Stimulated activated CD4-positive, alpha-beta T cell treated with anti-CD3 and anti-CD28 coated beads, Interleukin-1b, Interleukin-23, amount 100 ng/mL, for 1 hour (primary cell): Measurements from ENCODE around the gene KLHL22.
"Not testable (repeated sequence)": the region's sequence is repeated elsewhere in the genome, so short reads cannot be mapped to it uniquely, and the experiment has no call there.

ENCODE experiments used
- DNase-seq, 2 donors: peaks; one replicate each; pipeline ENCODE4 v3.0.0-alpha.2; 2020; ENCODE audit warnings: low read depth in 2 of 2

The KLHL22 gene

GRCh38 chr22:20469110-20469868, 26.3 kb downstream of the KLHL22 start:
- DNase-seq = no peak

- DNase-seq = no peak
These were observed 28.8 kb downstream of the KLHL22 start for GRCh38 chr22:20466659-20467379.

- DNase-seq = no peak
These were observed 29.9 kb downstream of the KLHL22 start for GRCh38 chr22:20465759-20466077.

GRCh38 chr22:20464912-20465758, 30.5 kb downstream of the KLHL22 start:
- no peak for DNase-seq

- peak; percentile 15 to 16 for DNase-seq
These were observed 31.4 kb downstream of the KLHL22 start for GRCh38 chr22:20464096-20464614.

GRCh38 chr22:20463324-20464095, 32.1 kb downstream of the KLHL22 start:
- no peak for DNase-seq

GRCh38 chr22:20459862-20460261, 35.7 kb downstream of the KLHL22 start:
- no peak for DNase-seq

- DNase-seq = no peak
These were observed 36.4 kb downstream of the KLHL22 start for GRCh38 chr22:20459152-20459542.

- DNase-seq = no peak
These were observed 37.0 kb downstream of the KLHL22 start for GRCh38 chr22:20458530-20459151.

- DNase-seq = no peak
These were observed 37.9 kb downstream of the KLHL22 start for GRCh38 chr22:20457506-20458240.

GRCh38 chr22:20456722-20457076, 38.9 kb downstream of the KLHL22 start:
- no peak for DNase-seq

GRCh38 chr22:20456064-20456721, 39.4 kb downstream of the KLHL22 start:
- DNase-seq = peak; percentile 42 to 53

GRCh38 chr22:20455709-20456063, 39.9 kb downstream of the KLHL22 start:
- no peak for DNase-seq

- no peak for DNase-seq
These were observed 42.4 kb downstream of the KLHL22 start for GRCh38 chr22:20453222-20453621.

GRCh38 chr22:20451920-20452319, 43.7 kb downstream of the KLHL22 start:
- no peak for DNase-seq

- not testable (repeated sequence) for DNase-seq
These were observed 44.3 kb downstream of the KLHL22 start for GRCh38 chr22:20451129-20451778.

GRCh38 chr22:20450551-20450906, 45.1 kb downstream of the KLHL22 start:
- no peak for DNase-seq

- no peak for DNase-seq
These were observed 45.6 kb downstream of the KLHL22 start for GRCh38 chr22:20449819-20450550.

GRCh38 chr22:20448630-20449029, 47.0 kb downstream of the KLHL22 start:
- no peak for DNase-seq
